Liver (tissue), 3 donors: ENCODE measurements around the gene PTPRN2.

Experiments
- EGR1 ChIP-seq, 2 donors: IDR thresholded peaks; 2 replicates each; pipeline ENCODE4 v1.6.1; 2016 to 2018; ENCODE audit warnings: antibody characterized with exemption in 2 of 2, low read depth in 2 of 2
- GABPA ChIP-seq, 2 donors: IDR thresholded peaks in 1 of 2; conservative IDR thresholded peaks in 1 of 2; 2 replicates each; pipeline ENCODE4 v1.6.1; 2016; ENCODE audit warnings: antibody characterized with exemption in 2 of 2, mild to moderate bottlenecking in 1 of 2, moderate library complexity in 1 of 2
- JUND ChIP-seq, 2 donors: IDR thresholded peaks; 2 replicates each; pipeline ENCODE4 v1.6.1; 2016; ENCODE audit warnings: antibody characterized with exemption in 2 of 2
- NR2F2 ChIP-seq: IDR thresholded peaks from 2 replicates; pipeline ENCODE4 v1.6.1; 2016; ENCODE audit warnings: antibody characterized with exemption
- RAD21 ChIP-seq, 2 donors: IDR thresholded peaks; 2 replicates each; pipeline ENCODE4 v1.6.1; 2016; ENCODE audit warnings: antibody characterized with exemption in 2 of 2, mild to moderate bottlenecking in 2 of 2
- SP1 ChIP-seq: IDR thresholded peaks from 2 replicates; pipeline ENCODE4 v1.6.1; 2018; ENCODE audit warnings: antibody characterized with exemption, mild to moderate bottlenecking
- TAF1 ChIP-seq: conservative IDR thresholded peaks from 2 replicates; pipeline ENCODE4 v1.6.1; 2016; ENCODE audit warnings: antibody characterized with exemption, mild to moderate bottlenecking
- YY1 ChIP-seq: IDR thresholded peaks from 2 replicates; pipeline ENCODE4 v1.6.1; 2016; ENCODE audit warnings: antibody characterized with exemption, mild to moderate bottlenecking
- TF ChIP-seq, protein P1 (sequence below): fragments of 150-350 bp; IDR thresholded peaks from 2 replicates; pipeline ENCODE4 v1.5.1; 2017; ENCODE audit warnings: improper control_type of control experiment, low read depth, low read length; ENCODE audit not compliant: missing input control
- TF ChIP-seq, protein P2 (sequence below): IDR thresholded peaks from 2 replicates; pipeline ENCODE4 v1.6.1; 2016; ENCODE audit warnings: antibody characterized with exemption, mild to moderate bottlenecking
- TF ChIP-seq, protein P3 (sequence below): IDR thresholded peaks from 2 replicates; pipeline ENCODE4 v1.6.1; 2016; ENCODE audit warnings: antibody characterized with exemption
- donor health status: healthy.
- donor health status: healthy.

DNA sequence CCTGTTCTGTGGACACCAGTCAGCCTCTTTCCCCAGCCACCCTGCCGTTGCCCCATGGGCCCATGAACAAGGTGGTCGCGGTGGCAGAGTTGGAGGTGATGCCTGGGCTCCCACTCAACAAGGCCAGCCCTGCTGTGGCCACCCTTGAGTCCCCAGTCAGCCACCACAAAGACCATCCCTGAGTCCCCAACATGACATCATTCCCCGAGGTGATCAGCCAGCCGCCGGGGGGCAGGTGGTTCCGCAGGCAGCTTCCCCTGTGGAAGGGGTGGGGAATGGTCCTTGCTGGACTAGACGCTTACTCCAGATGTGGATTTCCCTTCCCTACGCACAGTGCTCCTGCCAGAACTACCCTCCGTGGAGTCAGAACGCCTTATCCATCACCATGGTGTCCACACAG lies 271.7 kb downstream of the PTPRN2 start:
- TF ChIP-seq, protein P1, sequence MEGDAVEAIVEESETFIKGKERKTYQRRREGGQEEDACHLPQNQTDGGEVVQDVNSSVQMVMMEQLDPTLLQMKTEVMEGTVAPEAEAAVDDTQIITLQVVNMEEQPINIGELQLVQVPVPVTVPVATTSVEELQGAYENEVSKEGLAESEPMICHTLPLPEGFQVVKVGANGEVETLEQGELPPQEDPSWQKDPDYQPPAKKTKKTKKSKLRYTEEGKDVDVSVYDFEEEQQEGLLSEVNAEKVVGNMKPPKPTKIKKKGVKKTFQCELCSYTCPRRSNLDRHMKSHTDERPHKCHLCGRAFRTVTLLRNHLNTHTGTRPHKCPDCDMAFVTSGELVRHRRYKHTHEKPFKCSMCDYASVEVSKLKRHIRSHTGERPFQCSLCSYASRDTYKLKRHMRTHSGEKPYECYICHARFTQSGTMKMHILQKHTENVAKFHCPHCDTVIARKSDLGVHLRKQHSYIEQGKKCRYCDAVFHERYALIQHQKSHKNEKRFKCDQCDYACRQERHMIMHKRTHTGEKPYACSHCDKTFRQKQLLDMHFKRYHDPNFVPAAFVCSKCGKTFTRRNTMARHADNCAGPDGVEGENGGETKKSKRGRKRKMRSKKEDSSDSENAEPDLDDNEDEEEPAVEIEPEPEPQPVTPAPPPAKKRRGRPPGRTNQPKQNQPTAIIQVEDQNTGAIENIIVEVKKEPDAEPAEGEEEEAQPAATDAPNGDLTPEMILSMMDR: no peak
- TF ChIP-seq JUND (IDR thresholded peaks at IDR 0.05) (no peak), TAF1 (no peak), YY1 (no peak), NR2F2 (no peak), SP1 (no peak), EGR1 (IDR thresholded peaks at IDR 0.05; ENCODE audit: low read depth in 2 of 2) (no peak), GABPA (IDR thresholded peaks at IDR 0.05 in 1 of 2, conservative IDR thresholded peaks at IDR 0.05 in 1 of 2) (no peak), RAD21 (IDR thresholded peaks at IDR 0.05) (no peak)
- TF ChIP-seq, protein P2, sequence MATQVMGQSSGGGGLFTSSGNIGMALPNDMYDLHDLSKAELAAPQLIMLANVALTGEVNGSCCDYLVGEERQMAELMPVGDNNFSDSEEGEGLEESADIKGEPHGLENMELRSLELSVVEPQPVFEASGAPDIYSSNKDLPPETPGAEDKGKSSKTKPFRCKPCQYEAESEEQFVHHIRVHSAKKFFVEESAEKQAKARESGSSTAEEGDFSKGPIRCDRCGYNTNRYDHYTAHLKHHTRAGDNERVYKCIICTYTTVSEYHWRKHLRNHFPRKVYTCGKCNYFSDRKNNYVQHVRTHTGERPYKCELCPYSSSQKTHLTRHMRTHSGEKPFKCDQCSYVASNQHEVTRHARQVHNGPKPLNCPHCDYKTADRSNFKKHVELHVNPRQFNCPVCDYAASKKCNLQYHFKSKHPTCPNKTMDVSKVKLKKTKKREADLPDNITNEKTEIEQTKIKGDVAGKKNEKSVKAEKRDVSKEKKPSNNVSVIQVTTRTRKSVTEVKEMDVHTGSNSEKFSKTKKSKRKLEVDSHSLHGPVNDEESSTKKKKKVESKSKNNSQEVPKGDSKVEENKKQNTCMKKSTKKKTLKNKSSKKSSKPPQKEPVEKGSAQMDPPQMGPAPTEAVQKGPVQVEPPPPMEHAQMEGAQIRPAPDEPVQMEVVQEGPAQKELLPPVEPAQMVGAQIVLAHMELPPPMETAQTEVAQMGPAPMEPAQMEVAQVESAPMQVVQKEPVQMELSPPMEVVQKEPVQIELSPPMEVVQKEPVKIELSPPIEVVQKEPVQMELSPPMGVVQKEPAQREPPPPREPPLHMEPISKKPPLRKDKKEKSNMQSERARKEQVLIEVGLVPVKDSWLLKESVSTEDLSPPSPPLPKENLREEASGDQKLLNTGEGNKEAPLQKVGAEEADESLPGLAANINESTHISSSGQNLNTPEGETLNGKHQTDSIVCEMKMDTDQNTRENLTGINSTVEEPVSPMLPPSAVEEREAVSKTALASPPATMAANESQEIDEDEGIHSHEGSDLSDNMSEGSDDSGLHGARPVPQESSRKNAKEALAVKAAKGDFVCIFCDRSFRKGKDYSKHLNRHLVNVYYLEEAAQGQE: no peak
- TF ChIP-seq, protein P3, sequence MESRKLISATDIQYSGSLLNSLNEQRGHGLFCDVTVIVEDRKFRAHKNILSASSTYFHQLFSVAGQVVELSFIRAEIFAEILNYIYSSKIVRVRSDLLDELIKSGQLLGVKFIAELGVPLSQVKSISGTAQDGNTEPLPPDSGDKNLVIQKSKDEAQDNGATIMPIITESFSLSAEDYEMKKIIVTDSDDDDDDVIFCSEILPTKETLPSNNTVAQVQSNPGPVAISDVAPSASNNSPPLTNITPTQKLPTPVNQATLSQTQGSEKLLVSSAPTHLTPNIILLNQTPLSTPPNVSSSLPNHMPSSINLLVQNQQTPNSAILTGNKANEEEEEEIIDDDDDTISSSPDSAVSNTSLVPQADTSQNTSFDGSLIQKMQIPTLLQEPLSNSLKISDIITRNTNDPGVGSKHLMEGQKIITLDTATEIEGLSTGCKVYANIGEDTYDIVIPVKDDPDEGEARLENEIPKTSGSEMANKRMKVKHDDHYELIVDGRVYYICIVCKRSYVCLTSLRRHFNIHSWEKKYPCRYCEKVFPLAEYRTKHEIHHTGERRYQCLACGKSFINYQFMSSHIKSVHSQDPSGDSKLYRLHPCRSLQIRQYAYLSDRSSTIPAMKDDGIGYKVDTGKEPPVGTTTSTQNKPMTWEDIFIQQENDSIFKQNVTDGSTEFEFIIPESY: no peak
